ELF-1 (cell line): ENCODE data around the gene SOHLH1.
A peak's percentile ranks its signal among the peaks of the same experiment; 100 is the strongest.

ENCODE experiments used
- DNase-seq: peaks from one replicate; pipeline ENCODE4 v3.0.0-alpha.2; 2016; ENCODE audit warnings: low read depth, low spot score

SOHLH1 gene

GRCh38 chr9:135729480-135729879 lies 30.2 kb upstream of the SOHLH1 start:
- DNase-seq: no peak

- DNase-seq: no peak
Measured at GRCh38 chr9:135728436-135729110, 29.3 kb upstream of the SOHLH1 start.

- DNase-seq: no peak
Measured at GRCh38 chr9:135727257-135727875, 28.1 kb upstream of the SOHLH1 start.

GRCh38 chr9:135726138-135726853 lies 27.0 kb upstream of the SOHLH1 start:
- no peak for DNase-seq

GRCh38 chr9:135724186-135724787 lies 25.0 kb upstream of the SOHLH1 start:
- no peak for DNase-seq

GRCh38 chr9:135722365-135722764 lies 23.1 kb upstream of the SOHLH1 start:
- no peak for DNase-seq

GRCh38 chr9:135719472-135719871 lies 20.2 kb upstream of the SOHLH1 start:
- DNase-seq: no peak

GRCh38 chr9:135718616-135719015 lies 19.3 kb upstream of the SOHLH1 start:
- DNase-seq: no peak

GRCh38 chr9:135717410-135717809 lies 18.1 kb upstream of the SOHLH1 start:
- no peak for DNase-seq

GRCh38 chr9:135716045-135716444 lies 16.8 kb upstream of the SOHLH1 start:
- no peak for DNase-seq

GRCh38 chr9:135715056-135715595 lies 15.8 kb upstream of the SOHLH1 start:
- no peak for DNase-seq

- peak; percentile 53 for DNase-seq
Measured at GRCh38 chr9:135714242-135715055, 15.2 kb upstream of the SOHLH1 start.

- DNase-seq: no peak
Measured at GRCh38 chr9:135712613-135713295, 13.5 kb upstream of the SOHLH1 start.

GRCh38 chr9:135711881-135712280 lies 12.6 kb upstream of the SOHLH1 start:
- no peak for DNase-seq

GRCh38 chr9:135711391-135711790 lies 12.1 kb upstream of the SOHLH1 start:
- no peak for DNase-seq

GRCh38 chr9:135708164-135708563 lies 8.9 kb upstream of the SOHLH1 start:
- DNase-seq: no peak

- no peak for DNase-seq
Measured at GRCh38 chr9:135707252-135708138, 8.2 kb upstream of the SOHLH1 start.

GRCh38 chr9:135706288-135706687 lies 7.0 kb upstream of the SOHLH1 start:
- no peak for DNase-seq

- no peak for DNase-seq
Measured at GRCh38 chr9:135705376-135705775, 6.1 kb upstream of the SOHLH1 start.

- no peak for DNase-seq
Measured at GRCh38 chr9:135704483-135704882, 5.2 kb upstream of the SOHLH1 start.
